CD4-positive, alpha-beta T cell treated with Interleukin-10 for 1 hour (primary cell): ENCODE results near the gene PSTPIP1.

Experiments
- DNase-seq: peaks from one replicate; pipeline ENCODE4 v3.0.0-alpha.2; 2020

PSTPIP1 gene

DNA sequence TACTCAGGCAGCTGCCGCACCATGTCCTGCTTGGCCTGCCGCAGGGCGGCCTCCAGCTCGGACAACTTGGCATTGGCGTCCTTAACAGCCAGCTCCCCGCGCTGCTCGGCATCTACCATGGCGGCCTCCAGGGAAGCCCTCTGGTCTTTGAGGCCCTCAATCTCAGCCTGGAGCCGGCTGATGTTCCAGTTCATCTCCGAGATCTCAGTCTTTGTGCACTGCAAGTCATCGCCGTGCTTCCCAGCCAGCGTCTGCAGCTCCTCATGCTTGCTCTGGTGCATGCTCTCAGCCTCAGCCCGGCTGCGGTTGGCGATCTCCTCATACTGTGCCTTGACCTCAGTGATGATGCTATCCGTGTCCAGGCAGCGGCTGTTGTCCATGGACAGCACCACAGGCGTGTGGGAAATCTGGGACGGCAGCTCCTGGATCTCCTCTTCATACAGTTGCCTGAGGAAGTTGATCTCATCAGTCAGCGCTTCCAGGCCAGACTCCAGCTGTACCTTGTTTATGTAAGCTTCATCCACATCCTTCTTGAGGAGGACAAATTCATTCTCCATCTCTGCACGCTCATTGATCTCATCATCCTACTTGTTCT is 15.5 kb upstream of the PSTPIP1 start:
- no peak for DNase-seq

DNA sequence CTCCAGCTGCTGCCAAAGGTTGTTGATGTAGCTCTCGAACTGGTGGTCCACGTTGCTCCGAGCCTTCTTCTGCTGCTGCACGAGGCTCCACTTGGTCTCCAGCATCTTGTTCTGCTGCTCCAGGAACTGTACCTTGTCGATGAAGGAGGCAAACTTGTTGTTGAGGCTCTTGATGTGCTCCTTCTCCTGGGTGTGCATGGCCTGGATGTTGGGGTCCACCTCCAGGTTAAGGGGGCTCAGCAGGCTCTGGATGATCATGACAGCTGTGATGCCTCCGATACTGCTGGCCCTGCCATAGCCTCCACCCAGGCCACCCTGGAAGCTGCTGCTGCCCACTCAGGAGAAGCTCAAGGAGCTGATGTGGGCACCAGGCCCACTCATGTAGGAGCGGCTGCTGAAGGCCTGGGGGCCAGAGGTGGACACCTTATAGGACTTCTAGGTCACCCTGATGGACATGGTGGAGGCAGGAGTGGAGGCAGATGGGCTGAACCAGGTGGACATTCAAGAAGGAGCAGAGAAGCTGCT is 14.9 kb upstream of the PSTPIP1 start:
- DNase-seq = no peak

DNA sequence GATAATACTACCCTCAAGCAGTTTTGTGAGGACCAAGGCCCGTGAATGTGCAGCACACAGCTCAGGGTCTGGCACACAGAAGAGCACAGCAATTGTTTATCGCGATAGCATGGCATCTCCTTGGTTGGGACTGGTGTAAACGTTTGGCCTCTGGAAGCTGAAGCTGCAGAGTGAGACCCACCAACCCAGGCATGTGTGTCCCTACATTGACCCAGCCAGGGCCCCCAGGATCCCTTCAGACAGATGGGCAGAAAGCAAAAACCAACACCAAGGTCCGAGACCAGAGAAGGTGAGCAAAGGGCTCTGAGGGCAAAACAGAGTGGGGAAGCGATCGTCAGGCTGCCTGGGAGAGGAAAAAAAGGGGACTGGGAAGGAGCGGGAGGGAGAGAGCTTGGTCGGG is 12.6 kb upstream of the PSTPIP1 start:
- no peak for DNase-seq

DNA sequence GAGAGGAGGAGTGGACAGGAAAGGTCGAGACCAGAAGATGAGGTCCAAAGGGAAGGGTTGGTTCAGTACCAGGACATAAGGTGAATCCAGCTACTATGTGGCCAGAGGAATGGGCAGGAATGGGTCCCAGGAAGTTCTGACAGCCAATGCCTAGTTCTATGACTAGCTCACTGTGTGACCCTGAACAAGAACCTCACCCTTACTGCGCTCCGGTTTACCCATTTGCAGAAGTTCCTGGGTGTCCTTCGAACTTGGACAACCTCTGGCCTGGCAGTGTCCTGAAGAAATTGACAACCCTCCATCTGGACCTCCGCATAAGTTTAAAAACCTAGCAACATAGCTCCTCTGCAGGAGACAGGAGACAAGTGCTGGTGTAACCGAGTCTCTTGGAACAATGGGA is 12.2 kb upstream of the PSTPIP1 start:
- no peak for DNase-seq

DNA sequence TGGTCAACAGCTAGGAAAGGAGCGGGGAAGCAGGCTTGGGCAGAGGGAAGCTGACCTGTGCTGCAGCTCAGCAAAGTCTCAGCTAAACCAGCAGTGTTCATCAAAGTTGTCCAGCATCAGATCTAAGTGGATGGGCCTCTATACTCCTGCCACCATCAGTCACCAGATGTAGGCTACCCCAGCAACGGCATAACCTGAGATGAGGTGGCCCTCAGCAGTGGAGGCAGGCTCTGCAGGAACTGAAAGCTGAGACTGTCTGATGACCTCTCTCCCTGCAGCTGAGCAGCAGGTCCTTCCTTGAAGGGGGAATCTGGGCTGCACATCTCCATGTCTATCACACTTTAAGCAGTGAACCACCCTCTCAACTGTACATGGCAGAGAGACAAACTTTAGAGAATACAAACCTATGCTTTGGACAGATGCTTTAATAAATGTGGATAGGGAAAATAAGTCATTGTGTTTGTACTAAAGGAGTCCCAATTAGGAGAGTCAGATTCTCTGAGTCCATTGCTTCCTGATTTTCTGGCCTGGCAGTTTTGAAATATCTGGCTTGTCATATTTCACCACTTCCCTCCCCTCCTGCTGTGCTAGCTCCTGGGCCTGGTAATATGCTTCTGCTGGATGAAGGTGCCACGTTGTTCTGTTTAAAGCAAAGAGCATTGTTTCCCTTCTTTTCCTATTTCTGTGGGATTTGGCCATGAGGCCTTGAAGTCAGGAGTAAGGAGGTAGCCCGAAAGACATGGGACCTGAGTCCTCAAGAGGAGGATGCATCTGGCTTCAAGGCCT is 11.1 kb upstream of the PSTPIP1 start:
- DNase-seq = no peak

DNA sequence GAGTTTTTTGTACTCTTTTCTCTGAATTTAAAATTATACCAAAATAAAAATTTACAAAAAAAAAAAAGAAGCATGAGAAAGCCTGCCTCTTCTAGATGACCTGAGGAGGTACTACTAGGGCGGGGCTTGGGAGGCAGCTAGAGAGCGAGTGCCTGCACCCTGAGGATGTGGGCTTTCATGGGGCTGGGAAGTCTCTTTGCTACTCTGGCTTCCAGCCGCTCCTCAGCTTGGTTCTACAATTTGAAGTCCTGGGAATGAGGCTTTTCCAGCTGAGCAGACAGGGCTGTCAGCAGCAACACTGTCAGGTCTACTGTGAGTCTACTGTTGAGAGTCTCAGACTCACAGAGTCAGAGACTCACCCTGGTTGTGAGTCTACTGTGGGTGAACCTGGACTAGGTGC is 8.2 kb upstream of the PSTPIP1 start:
- no peak for DNase-seq

DNA sequence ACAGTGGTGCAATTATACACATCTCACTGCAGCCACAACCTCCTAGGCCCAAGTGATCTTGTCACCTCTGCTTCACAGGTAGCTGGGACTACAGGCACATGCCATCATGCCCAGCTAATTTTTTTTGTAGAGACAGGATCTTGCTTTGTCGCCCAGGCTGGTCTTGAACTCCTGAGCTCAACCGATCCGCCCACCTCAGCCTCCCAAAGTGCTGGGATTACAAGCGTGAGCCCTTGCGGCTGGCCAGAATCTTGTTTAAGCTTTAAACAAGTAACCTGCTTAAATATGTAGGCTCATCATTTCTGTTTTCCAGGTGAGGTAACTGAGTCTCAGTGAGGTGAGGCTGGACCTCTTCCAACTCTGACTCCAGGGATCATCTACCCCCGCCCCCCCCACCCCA is 7.7 kb upstream of the PSTPIP1 start:
- DNase-seq = no peak

DNA sequence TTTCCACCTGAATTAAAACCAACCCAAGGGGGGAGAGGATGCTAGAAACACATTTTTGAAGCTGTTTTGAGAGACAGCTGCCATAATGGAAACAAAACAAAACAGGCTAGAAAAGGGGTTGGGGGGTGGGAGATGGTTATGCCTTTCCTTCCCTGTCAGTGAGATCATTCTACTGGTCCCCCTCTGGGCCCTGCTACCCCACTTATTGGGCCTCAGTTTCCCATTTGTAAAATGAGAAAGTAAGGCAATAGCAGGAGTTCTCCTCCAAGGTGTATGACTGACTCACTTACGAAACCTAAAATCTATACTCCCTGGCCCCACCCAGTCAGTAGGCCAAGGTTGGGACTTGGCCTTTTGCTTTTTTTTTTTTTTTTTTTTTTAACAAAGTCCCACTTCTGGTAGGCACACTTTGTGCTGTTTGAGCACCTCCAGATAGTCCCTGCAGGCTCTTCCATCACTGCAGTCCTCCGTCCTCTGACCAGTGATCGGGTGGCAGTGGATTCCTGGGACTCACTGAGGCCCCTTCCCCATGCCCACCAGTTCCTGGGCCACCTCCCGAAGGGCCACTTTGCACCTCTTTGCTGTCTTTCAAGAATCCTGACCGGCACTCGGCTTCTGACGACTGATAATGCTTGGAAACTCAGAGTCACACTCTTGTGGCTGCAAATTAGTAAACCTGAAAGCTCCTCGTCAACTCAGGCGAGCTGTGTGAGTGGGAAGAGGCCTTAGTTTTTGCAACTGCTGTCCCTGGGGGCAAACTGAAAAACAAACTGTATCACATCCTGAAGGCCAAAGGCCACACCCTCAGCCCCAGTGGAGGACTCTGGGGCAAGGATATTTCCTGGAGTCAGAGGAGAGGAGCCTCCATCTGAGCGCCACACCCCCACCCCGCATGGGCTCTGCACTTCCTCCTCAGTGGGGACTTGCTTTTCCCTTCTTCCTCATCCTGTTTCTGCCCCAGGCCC is 6.7 kb upstream of the PSTPIP1 start:
- no peak for DNase-seq

DNA sequence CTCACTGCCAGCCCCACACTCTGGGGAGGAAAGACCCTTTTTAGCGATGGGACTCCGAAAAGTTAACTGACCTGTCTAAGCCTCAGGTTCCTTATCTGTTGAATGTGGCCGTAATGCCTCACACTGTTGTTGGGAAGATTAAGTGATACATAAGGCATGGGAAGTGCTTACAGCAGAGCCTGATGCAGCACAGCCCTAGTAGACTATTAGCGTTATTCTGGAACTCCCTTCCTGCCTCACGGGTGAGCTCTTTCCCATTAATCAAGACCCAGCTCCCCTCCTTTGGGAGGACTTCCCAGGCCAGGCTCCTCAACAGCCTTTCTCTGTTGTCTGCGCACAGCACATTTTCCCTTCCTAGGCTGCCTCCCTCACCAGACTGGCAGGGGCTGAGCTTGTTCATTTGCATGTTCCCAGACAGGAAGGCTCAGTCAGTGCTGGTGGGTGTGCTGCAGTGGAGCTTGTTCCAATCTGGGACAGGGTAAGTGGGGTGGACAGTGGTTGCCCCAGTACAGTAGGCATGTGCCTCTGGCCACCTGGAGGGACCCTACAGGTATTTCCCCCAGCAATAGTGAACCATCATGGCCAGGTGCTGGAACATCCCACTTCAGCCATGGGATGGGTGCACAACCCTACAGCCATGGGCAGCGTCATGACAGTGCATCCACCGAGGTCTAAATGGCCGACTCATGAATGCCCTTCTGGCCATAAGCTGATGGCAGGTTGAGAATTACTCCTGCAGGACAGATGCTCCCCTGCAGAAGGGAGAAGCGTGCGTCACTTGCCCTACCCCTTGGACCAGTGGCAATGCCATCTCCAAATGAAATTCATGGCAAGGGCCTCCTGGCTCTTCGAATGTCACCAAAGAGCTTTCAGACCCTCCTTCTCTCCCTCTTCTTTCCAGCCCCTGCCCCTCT is 5.8 kb upstream of the PSTPIP1 start:
- no peak for DNase-seq

DNA sequence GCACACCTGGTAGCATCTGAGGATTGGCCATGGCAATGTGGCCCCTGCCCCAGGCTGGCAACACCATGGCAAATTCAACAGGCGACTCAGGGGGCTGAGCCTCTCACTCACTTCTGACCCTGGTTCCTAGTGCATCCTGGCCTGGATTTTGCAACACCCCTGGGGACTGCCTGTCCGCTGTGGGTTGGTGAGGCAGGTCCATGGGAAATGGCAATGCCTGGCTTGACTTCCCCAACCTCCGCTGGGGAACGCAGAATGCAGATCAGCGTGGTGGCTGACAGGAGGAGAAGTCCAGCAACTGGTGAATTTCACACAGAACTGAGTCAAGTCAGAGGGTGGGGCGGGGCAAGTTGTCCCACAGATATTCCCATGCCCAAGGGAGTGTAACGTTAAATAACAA is 3.9 kb upstream of the PSTPIP1 start:
- no peak for DNase-seq

DNA sequence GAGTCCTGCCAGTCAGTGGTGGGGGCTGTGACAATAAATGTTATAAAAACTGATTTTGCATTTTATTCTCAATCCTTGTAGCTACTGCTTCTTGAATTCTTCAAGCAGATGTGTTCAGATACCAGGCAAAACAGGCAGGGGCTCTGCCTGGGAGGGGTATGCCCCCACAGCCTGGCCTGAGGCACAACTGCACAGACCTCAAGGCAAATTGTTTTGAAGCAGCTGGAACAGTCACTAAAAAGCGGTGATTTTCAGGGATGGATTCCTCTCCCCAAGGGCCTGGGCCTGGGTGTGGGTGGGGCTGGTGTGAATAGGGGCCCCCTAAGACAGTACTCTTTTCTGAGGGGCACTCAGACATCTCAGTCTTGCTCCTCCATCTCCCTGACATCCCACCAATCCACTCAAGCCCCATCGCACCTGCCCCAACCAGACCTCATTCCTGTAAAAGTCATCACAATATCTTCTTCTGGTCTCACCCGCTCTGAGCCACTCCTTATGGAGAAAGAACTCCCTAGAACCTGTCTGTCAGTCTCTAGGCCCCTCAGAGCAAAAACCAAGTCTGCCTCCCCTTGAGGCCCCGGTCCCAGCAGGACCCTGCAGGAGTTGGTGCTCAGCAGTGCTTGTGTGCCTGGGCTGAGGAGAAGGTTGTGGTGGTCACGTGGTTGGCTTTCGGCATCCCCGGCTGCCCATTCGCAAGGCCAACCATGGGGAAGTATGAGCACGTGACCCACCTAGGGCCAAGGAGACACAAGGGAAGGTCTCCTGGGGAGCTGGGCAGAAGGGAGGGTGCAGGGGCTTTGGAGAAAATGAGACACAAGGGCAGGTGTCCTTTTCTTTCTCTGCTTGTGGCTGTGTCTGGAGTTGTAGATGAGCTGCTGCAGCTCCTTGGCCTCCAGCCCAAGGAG is 2.9 kb upstream of the PSTPIP1 start:
- DNase-seq = no peak

DNA sequence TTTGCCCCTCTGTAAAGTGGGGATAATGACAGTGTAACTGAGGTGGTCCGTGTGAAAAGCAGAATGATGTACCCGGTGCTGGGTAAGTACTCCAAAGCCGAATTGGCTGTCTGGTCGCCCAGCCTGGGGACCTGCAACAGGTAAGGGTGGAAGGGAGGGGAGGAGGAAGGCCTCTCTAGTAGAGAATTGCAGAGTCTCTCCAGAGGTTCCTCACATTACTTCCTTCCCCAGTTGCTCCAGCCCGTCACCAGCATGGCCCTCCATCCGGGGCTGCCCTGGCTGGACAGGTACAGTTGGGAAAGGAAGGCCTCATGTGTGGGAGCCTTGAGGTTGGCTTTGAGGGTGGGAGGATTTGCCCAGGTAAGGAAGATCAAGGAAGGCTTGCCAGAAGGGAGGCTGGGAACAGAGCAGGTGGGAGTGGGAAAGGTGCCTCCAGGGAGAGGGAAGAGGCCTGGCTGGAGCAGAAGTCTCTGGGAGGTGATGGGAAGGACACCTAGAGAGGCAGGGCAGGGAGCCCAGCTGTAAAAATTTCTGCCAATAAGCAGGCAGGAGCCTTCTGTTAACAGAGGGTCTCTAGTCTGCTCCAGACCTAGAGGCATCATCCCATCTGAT is 1.7 kb upstream of the PSTPIP1 start:
- DNase-seq = no peak

DNA sequence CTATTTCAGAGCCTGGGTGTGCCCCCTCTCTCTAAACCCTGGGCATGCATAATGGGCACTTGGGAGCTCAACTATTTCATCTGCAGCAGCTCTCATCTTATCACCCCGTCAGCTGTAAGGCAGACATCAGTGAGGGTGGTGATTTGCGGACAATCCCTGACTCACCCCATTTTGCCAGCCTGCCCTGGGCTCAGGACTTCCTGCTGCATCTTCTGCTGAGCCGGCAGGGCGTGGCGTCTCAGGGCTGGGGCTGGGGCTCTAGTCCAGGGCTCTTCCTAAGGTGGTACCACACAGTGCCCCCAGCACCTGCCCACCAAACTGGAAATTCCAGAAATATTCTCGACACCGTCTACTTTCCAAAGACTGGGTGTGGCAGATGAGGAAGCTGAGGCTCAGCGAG is 925 bp upstream of the PSTPIP1 start:
- peak; percentile 62 for DNase-seq

DNA sequence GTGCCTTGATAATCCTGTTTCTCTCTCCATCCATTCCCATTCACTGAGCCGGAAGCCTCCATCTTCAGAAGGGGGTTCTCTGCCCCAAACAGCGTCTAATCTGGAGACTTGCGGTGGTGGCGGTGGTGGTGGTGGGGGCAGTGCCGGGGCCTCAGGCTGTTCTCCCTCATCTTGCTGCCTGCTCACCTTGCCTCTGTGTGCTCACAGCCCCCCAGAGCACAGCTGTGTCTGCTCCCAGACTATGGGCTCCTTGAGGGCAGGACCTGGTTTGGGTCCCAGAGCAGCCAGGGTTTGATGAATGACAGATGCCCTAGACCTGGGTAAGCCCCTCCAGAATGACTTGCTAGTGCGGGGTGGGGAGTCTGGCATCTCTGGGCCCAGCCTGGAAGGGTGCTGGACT is 430 bp upstream of the PSTPIP1 start:
- no peak for DNase-seq

DNA sequence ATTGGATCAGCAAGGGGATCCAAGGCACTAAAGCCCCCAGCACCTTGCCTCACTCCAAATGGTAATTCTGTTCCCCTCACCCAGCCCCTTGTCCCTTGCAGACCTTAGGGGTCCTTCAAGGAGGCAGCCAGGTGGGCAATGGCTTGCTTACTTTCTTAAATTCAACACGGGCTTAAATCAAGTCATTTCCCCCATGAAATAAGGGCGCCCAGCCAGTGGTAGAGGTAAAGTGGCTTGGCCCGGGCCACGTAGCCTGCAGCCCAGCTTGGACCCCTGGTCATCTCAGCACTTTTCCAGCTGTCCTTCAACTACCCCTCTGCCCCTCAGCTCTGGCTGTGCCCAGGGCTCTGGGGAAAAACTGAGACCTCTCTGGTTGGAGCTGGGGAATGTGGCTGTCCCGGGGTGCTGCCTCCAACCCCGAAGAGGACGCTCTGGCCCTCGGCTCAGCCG is 1.2 kb downstream of the PSTPIP1 start:
- no peak for DNase-seq

DNA sequence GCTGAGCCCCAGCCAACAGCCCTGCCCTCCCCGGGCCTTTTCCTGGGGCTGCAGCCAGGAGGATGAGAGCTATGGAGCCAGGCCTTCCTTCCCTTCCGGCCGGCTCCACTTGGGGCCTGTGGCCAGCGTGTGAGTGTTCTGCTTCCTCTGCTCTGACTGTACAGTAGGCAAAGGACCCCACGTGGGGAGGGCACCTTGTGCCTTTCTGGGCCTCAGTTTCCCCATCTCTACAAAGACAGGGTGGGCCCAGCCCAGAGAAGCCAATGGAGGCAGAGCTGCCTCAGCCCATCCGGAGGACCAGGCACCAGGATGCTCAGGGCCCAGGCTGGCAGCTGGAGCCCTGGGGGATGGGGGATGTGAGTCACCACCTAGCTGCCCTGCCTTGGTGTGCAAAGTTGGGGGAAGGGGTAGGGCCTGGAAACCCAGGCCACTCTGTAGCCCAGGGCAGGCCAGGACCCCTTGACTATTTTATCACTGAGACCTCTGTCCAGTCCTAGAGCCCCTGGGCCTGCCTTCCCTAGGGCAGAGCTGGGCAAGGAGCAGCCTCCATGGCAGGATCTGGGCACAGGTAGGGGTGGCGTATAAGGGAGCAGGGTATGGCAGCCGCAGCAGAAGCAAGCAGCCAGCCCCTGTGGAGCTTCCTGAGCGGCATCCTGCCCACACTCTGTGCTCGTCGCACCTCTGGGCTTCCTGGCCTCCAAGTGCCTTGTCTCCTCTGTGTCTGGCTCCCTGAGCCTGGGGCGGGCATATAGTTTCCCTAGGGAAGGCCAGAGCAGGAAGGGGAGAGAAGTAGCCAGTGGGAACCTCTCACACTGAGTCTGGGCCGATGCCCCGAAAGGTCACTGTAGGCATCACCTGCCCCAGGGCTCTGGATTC is 1.8 kb downstream of the PSTPIP1 start:
- peak; percentile 47 for DNase-seq

DNA sequence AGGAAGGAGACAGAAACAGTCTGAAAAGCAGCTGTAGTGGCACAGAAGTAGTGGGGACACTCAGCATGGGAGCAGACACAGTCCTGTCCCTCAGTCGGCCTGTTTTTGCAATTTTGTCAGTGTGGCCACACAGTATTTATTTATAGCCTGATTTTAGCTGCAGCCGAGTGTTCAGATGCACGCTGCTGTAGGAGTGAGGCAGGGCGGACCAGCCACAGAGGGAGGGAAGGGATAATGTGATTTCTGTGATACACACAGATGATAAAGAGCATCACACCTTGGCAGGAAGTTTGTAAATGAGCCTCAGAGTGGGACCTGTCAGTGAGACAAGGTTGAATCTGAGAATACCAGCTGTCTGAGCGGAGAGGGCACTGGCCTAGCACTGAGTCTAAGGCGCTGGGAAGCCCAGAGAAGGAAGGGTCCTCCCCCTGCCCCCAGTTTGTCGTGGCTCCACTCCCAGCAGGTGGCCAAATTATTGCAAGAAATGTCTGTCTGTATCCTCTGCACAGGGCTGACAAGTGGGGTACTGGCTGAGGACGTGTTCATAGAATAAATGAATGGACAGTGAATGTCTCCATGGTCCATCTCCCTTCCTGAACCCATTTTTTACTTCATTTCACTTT is 3.8 kb downstream of the PSTPIP1 start:
- DNase-seq = no peak

DNA sequence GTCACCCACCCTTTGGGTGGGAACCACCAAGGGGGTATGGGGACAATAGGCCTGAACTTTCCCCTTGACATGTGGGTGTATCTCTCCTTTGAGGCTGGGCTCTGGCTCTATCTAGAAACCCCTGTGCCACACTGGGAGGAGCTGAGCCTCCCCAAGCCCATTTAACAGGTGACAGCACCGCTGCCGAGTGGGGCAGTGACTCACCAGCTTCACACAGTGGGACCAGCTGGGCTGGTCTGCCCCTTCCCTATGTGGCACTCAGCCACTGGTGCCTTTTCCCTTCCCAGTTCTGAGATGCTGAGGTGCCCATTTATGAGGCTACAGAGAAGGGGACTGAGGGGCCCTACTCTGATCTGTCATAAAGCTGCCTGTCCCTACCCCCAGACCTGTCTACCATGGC is 5.1 kb downstream of the PSTPIP1 start:
- DNase-seq = no peak

DNA sequence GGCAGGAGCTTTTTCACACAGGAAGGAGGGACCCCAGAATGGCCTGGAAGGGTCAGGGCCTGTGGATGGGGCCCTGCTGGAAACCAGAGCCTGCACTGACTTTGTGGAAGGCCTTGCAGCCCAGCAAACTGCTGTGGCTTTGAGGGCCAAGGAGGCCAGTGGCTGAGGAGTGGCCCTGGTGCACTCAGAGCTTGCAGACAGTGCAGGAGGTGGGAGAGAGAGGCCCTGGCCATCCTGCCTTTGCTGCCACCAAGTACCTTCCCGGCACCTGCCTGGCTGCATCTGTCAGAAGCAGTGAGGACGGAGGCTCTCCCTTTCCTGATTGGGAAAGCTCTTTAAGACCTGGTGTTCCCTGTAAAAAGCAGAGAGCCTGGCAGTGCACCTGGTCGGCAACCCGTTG is 6.4 kb downstream of the PSTPIP1 start:
- DNase-seq = no peak
